Astrocyte (in vitro differentiated cells and primary cell): Measurements from ENCODE around the gene SHISAL2B.

Experiments used
- EZH2 ChIP-seq: IDR thresholded peaks from 2 replicates; pipeline ENCODE4 v1.6.1; 2012; ENCODE audit warnings: mild to moderate bottlenecking, low read length, inconsistent platforms; ENCODE audit not compliant: insufficient read depth
- TF ChIP-seq, protein P1 (sequence below): IDR thresholded peaks from 2 replicates; pipeline ENCODE4 v1.5.1; 2011; ENCODE audit warnings: low read depth, mild to moderate bottlenecking, inconsistent platforms, low read length, moderate library complexity; ENCODE audit not compliant: insufficient read depth

DNA sequence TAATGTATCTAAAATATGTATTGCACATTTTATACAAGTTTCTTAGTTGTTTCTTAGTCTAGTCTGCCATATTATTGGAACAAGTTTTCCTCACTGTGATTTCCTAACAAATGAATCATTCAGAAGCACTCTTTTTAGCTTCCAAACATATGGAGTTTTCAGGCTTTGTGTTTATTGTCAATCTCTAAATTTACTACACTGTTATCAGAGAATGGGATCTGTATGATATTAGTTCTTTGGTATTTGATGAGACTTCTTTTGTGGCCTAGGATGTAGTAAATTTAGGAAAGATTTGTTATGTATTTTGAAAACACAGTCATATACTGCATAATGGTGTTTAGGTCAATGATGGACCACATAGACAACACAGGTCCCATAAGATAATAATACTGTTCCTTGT is 52.5 kb downstream of the SHISAL2B start:
- TF ChIP-seq, protein P1, sequence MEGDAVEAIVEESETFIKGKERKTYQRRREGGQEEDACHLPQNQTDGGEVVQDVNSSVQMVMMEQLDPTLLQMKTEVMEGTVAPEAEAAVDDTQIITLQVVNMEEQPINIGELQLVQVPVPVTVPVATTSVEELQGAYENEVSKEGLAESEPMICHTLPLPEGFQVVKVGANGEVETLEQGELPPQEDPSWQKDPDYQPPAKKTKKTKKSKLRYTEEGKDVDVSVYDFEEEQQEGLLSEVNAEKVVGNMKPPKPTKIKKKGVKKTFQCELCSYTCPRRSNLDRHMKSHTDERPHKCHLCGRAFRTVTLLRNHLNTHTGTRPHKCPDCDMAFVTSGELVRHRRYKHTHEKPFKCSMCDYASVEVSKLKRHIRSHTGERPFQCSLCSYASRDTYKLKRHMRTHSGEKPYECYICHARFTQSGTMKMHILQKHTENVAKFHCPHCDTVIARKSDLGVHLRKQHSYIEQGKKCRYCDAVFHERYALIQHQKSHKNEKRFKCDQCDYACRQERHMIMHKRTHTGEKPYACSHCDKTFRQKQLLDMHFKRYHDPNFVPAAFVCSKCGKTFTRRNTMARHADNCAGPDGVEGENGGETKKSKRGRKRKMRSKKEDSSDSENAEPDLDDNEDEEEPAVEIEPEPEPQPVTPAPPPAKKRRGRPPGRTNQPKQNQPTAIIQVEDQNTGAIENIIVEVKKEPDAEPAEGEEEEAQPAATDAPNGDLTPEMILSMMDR: no peak
- no peak for TF ChIP-seq EZH2
